HEK293 (cell line): Measurements from ENCODE around the gene PCCA.

Experiments
- BCL6B ChIP-seq: fragments of 450-650 bp; formaldehyde crosslinking; IDR thresholded peaks from 2 replicates; pipeline ENCODE4 v1.5.1; 2017; ENCODE audit warnings: missing biosample characterization, missing genetic modification characterization
- ELK4 ChIP-seq: IDR thresholded peaks from 2 replicates; pipeline ENCODE4 v1.6.1; 2011; ENCODE audit warnings: mild to moderate bottlenecking, low read depth, low read length, borderline replicate concordance
- GFI1B ChIP-seq: fragments of 450-650 bp; formaldehyde crosslinking; IDR thresholded peaks from 2 replicates; pipeline ENCODE4 v1.5.1; 2016; ENCODE audit warnings: missing biosample characterization, missing genetic modification characterization
- INSM2 ChIP-seq: fragments of 450-650 bp; formaldehyde crosslinking; IDR thresholded peaks from 2 replicates; pipeline ENCODE4 v1.5.1; 2016; ENCODE audit warnings: missing biosample characterization, missing genetic modification characterization
- KLF16 ChIP-seq: fragments of 450-650 bp; formaldehyde crosslinking; IDR thresholded peaks from 2 replicates; pipeline ENCODE4 v1.5.1; 2017; ENCODE audit warnings: missing biosample characterization, missing genetic modification characterization
- KLF17 ChIP-seq: fragments of 450-650 bp; formaldehyde crosslinking; IDR thresholded peaks from 2 replicates; pipeline ENCODE4 v1.5.1; 2016; ENCODE audit warnings: missing biosample characterization, missing genetic modification characterization
- PRDM4 ChIP-seq: fragments of 450-650 bp; formaldehyde crosslinking; IDR thresholded peaks from 2 replicates; pipeline ENCODE4 v1.5.1; 2017; ENCODE audit warnings: missing biosample characterization, missing genetic modification characterization
- ZBTB49 ChIP-seq: fragments of 450-650 bp; formaldehyde crosslinking; IDR thresholded peaks from 2 replicates; pipeline ENCODE4 v1.5.1; 2016; ENCODE audit warnings: missing biosample characterization, missing genetic modification characterization, low read depth
- ZBTB6 ChIP-seq: fragments of 450-650 bp; formaldehyde crosslinking; IDR thresholded peaks from 2 replicates; pipeline ENCODE4 v1.5.1; 2017; ENCODE audit warnings: missing biosample characterization, missing genetic modification characterization
- ZNF133 ChIP-seq: fragments of 450-650 bp; formaldehyde crosslinking; IDR thresholded peaks from 2 replicates; pipeline ENCODE4 v1.5.1; 2016; ENCODE audit warnings: missing biosample characterization, missing genetic modification characterization
- ZNF16 ChIP-seq: fragments of 450-650 bp; formaldehyde crosslinking; IDR thresholded peaks from 2 replicates; pipeline ENCODE4 v1.5.1; 2016; ENCODE audit warnings: low read depth, missing biosample characterization, missing genetic modification characterization
- ZNF302 ChIP-seq: fragments of 450-650 bp; formaldehyde crosslinking; IDR thresholded peaks from 2 replicates; pipeline ENCODE4 v1.5.1; 2016; ENCODE audit warnings: missing biosample characterization, missing genetic modification characterization, low read depth
- ZNF335 ChIP-seq: fragments of 450-650 bp; formaldehyde crosslinking; conservative IDR thresholded peaks from 2 replicates; pipeline ENCODE4 v1.5.1; 2016; ENCODE audit warnings: missing biosample characterization, missing genetic modification characterization
- ZNF354C ChIP-seq: fragments of 450-650 bp; formaldehyde crosslinking; IDR thresholded peaks from 2 replicates; pipeline ENCODE4 v1.5.1; 2016; ENCODE audit warnings: missing biosample characterization, missing genetic modification characterization, low read depth, borderline replicate concordance
- ZNF391 ChIP-seq: fragments of 450-650 bp; formaldehyde crosslinking; IDR thresholded peaks from 2 replicates; pipeline ENCODE4 v1.5.1; 2016; ENCODE audit warnings: low read depth, missing biosample characterization, missing genetic modification characterization, borderline replicate concordance
- ZNF513 ChIP-seq: fragments of 450-650 bp; IDR thresholded peaks from 2 replicates; pipeline ENCODE4 v1.5.1; 2018; ENCODE audit warnings: missing biosample characterization, missing genetic modification characterization
- ZNF555 ChIP-seq: fragments of 450-650 bp; formaldehyde crosslinking; conservative IDR thresholded peaks from 2 replicates; pipeline ENCODE4 v1.5.1; 2017; ENCODE audit warnings: missing biosample characterization, mild to moderate bottlenecking, missing genetic modification characterization, inconsistent platforms
- ZNF626 ChIP-seq: fragments of 450-650 bp; sonication (Bioruptor Pico); formaldehyde crosslinking; IDR thresholded peaks from 2 replicates; pipeline ENCODE4 v1.5.1; 2018; ENCODE audit warnings: missing biosample characterization, missing genetic modification characterization, inconsistent platforms
- ZNF654 ChIP-seq: fragments of 450-650 bp; formaldehyde crosslinking; IDR thresholded peaks from 2 replicates; pipeline ENCODE4 v1.5.1; 2016; ENCODE audit warnings: low read depth, missing biosample characterization, missing genetic modification characterization
- ZNF660 ChIP-seq: fragments of 450-650 bp; IDR thresholded peaks from 2 replicates; pipeline ENCODE4 v1.5.1; 2018; ENCODE audit warnings: missing biosample characterization, mild to moderate bottlenecking, missing genetic modification characterization
- ZNF692 ChIP-seq: fragments of 450-650 bp; formaldehyde crosslinking; IDR thresholded peaks from 2 replicates; pipeline ENCODE4 v1.5.1; 2016; ENCODE audit warnings: missing biosample characterization, missing genetic modification characterization
- ZNF777 ChIP-seq: fragments of 450-650 bp; formaldehyde crosslinking; IDR thresholded peaks from 2 replicates; pipeline ENCODE4 v1.5.1; 2017; ENCODE audit warnings: missing biosample characterization, missing genetic modification characterization, borderline replicate concordance
- ZNF791 ChIP-seq: fragments of 450-650 bp; formaldehyde crosslinking; IDR thresholded peaks from 2 replicates; pipeline ENCODE4 v1.5.1; 2016; ENCODE audit warnings: missing biosample characterization, missing genetic modification characterization

Gene PCCA

GRCh38 chr13:100088644-100089464, at the start of gene PCCA (continued):
- no peak for TF ChIP-seq ZBTB49
- TF ChIP-seq ZNF555 (tag by site-specific recombination), result no peak
- no peak for TF ChIP-seq ZNF777 (tag by site-specific recombination)
- 0 out of 2 replicates have a peak, but pooled peaks have one; percentile 14 for TF ChIP-seq ZNF692 (tag by site-specific recombination)
- TF ChIP-seq ZBTB6 (tag by site-specific recombination), result peak; percentile 67
- TF ChIP-seq PRDM4 (tag by site-specific recombination), result no peak
- peak; percentile 94 for TF ChIP-seq ZNF335
- no peak for TF ChIP-seq ZNF133
- TF ChIP-seq ZNF354C (tag by site-specific recombination), result no peak
- no peak for TF ChIP-seq BCL6B (tag by site-specific recombination)
- 0 out of 2 replicates have a peak, but pooled peaks have one; percentile 13 for TF ChIP-seq INSM2
- peak; percentile 73; the same call in 1 of the 2 replicates for TF ChIP-seq KLF17 (tag by site-specific recombination)
- no peak for TF ChIP-seq ELK4
- no peak for TF ChIP-seq GFI1B (tag by site-specific recombination)
- peak; percentile 56 for TF ChIP-seq ZNF660 (tag by site-specific recombination)
- TF ChIP-seq ZNF791 (tag by site-specific recombination), result no peak
- TF ChIP-seq ZNF302 (tag by site-specific recombination), result no peak
- TF ChIP-seq ZNF654 (tag by site-specific recombination), result no peak
- TF ChIP-seq ZNF391, result no peak
- no peak for TF ChIP-seq ZNF626 (tag by site-specific recombination)
- TF ChIP-seq ZNF513, result no peak
- TF ChIP-seq ZNF16 (tag by site-specific recombination), result no peak
- TF ChIP-seq KLF16, result peak; percentile 69; the same call in 1 of the 2 replicates
